GM19351 (cell line): ENCODE data around the gene RREB1.
"Not testable (repeated sequence)": the region's sequence is repeated elsewhere in the genome, so short reads cannot be mapped to it uniquely, and the experiment has no call there.

ENCODE experiments used
- ATAC-seq: cut with Tn5 transposase; IDR thresholded peaks from one replicate; pipeline ENCODE4 v1.9.1; 2021; ENCODE audit warnings: mild to moderate bottlenecking, moderate library complexity; ENCODE audit not compliant: unreplicated experiment

The RREB1 gene

GRCh38 chr6:7144872-7145584 lies 37.3 kb downstream of the RREB1 start:
- no peak for ATAC-seq

- ATAC-seq = no peak
Observed at GRCh38 chr6:7145585-7145884, 37.8 kb downstream of the RREB1 start.

GRCh38 chr6:7145885-7146828 lies 38.4 kb downstream of the RREB1 start:
- ATAC-seq = peak; percentile 77

- ATAC-seq = no peak
Observed at GRCh38 chr6:7147051-7147671, 39.4 kb downstream of the RREB1 start.

- ATAC-seq = no peak
Observed at GRCh38 chr6:7148100-7148822, 40.5 kb downstream of the RREB1 start.

- no peak for ATAC-seq
Observed at GRCh38 chr6:7150381-7151064, 42.8 kb downstream of the RREB1 start.

- no peak for ATAC-seq
Observed at GRCh38 chr6:7151381-7151780, 43.6 kb downstream of the RREB1 start.

- no peak for ATAC-seq
Observed at GRCh38 chr6:7152462-7152861, 44.7 kb downstream of the RREB1 start.

- no peak for ATAC-seq
Observed at GRCh38 chr6:7153789-7154188, 46.0 kb downstream of the RREB1 start.

GRCh38 chr6:7154341-7155139 lies 46.8 kb downstream of the RREB1 start:
- peak; percentile 72 for ATAC-seq

GRCh38 chr6:7155871-7156579 lies 48.3 kb downstream of the RREB1 start:
- ATAC-seq = peak; percentile 37

- no peak for ATAC-seq
Observed at GRCh38 chr6:7156643-7157278, 49.0 kb downstream of the RREB1 start.

- ATAC-seq = not testable (repeated sequence)
Observed at GRCh38 chr6:7157307-7157706, 49.5 kb downstream of the RREB1 start.

GRCh38 chr6:7157752-7158616 lies 50.2 kb downstream of the RREB1 start:
- ATAC-seq = no peak

- ATAC-seq = no peak
Observed at GRCh38 chr6:7159790-7160525, 52.2 kb downstream of the RREB1 start.

- no peak for ATAC-seq
Observed at GRCh38 chr6:7161253-7161623, 53.5 kb downstream of the RREB1 start.

- ATAC-seq = no peak
Observed at GRCh38 chr6:7161845-7162244, 54.1 kb downstream of the RREB1 start.
